HepG2 (cell line): ENCODE data around the gene MRPS18C. TPM values are rescaled to one million over a fixed set of nuclear protein-coding genes. Genes with fewer than 3 reads are reported as not detected.
"Not testable (repeated sequence)": the region's sequence is repeated elsewhere in the genome, so short reads cannot be mapped to it uniquely, and the experiment has no call there.

Experiments
- ATAC-seq: fragments of 200-7000 bp; cut with Tn5 transposase; 3 replicates; pipeline ENCODE4 v1.9.1; 2020; ENCODE audit warnings: mild to moderate bottlenecking, moderate library complexity
- BruUV-seq: library from RNA; stranded (reverse); fragments of 400-500 nt; replicated peaks from 2 replicates; lab custom pipeline; 2021; lab: Mats Ljungman, UMichigan
- CTCF ChIA-PET: fragments of 300-600 bp; formaldehyde crosslinking; extraction: SDS; loops from one replicate; lab custom pipeline; 2021; ENCODE audit warnings: low total read pairs, inconsistent platforms, low intra/inter-chr PET ratio; lab: Yijun Ruan, JAX
- POLR2A ChIA-PET: fragments of 350-600 bp; sonication (Branson Sonifier 250); formaldehyde crosslinking; loops from one replicate; lab custom pipeline; 2020; ENCODE audit warnings: antibody characterized with exemption, inconsistent platforms; lab: Yijun Ruan, JAX
- DNase-seq: peaks from one replicate; pipeline ENCODE4 v3.0.0-alpha.2; 2015; ENCODE audit warnings: low spot score
- FAIRE-seq: peaks from 3 replicates; lab custom pipeline; 2011; peaks lifted over from hg19 to GRCh38; lab: Jason Lieb, UNC
- H2AFZ ChIP-seq: one replicate; pipeline ENCODE4 v1.6.1; 2011; ENCODE audit warnings: low read length, inconsistent platforms
- H3K27ac ChIP-seq: fragments of 300-600 bp; 3 replicates; pipeline ENCODE4 v1.8.0; 2011; ENCODE audit warnings: mixed run types, mild to moderate bottlenecking, mixed read lengths, low read length, inconsistent platforms; ENCODE audit not compliant: insufficient read depth; ENCODE audit errors: extremely low read length
- H3K27me3 ChIP-seq, 2 experiments: fragments of 200-600 bp in 1 of 2; 2 replicates in 1 of 2; 3 replicates in 1 of 2; pipeline versions ENCODE4 v1.6.0 to v1.8.0; 2011; ENCODE audit warnings: low read length in 2 of 2, mild to moderate bottlenecking in 2 of 2, moderate library complexity in 2 of 2, inconsistent platforms in 1 of 2; ENCODE audit not compliant: insufficient read depth in 2 of 2, control insufficient read depth in 1 of 2
- H3K36me3 ChIP-seq, 2 experiments: fragments of 200-600 bp in 1 of 2; replicated peaks in 1 of 2; 2 replicates in 1 of 2; 3 replicates in 1 of 2; pipeline versions ENCODE4 v1.5.1 to v1.8.0; 2011; ENCODE audit warnings: low read length in 2 of 2, inconsistent platforms in 1 of 2; ENCODE audit not compliant: insufficient read depth in 2 of 2, control insufficient read depth in 1 of 2
- H3K4me1 ChIP-seq: 2 replicates; pipeline ENCODE4 v1.5.1; 2012; ENCODE audit warnings: low read length, inconsistent platforms; ENCODE audit not compliant: insufficient read depth
- H3K4me2 ChIP-seq: 2 replicates; pipeline ENCODE4 v1.6.0; 2011; ENCODE audit warnings: low read depth, low read length, inconsistent platforms
- H3K4me3 ChIP-seq, 3 experiments: fragments of 200-600 bp in 1 of 3; sonication (generic), shearing (Covaris generic) in 1 of 3; replicated peaks in 1 of 3; 2 replicates each; pipeline ENCODE4 v1.5.1; 2011 to 2016; ENCODE audit warnings: low read length in 3 of 3, inconsistent platforms in 2 of 3, low read depth in 2 of 3, mild to moderate bottlenecking in 2 of 3, control low read depth in 1 of 3, mixed read lengths in 1 of 3; ENCODE audit not compliant: insufficient read depth in 1 of 3
- H3K79me2 ChIP-seq: one replicate; pipeline ENCODE4 v1.6.1; 2011; ENCODE audit warnings: low read length, inconsistent platforms; ENCODE audit not compliant: insufficient read depth
- H3K9ac ChIP-seq: 2 replicates; pipeline ENCODE4 v1.6.0; 2011; ENCODE audit warnings: mild to moderate bottlenecking, low read depth, low read length, inconsistent platforms; ENCODE audit not compliant: insufficient read depth
- H3K9me3 ChIP-seq: 2 replicates; pipeline ENCODE4 v1.5.1; 2012; ENCODE audit warnings: mild to moderate bottlenecking, low read length
- H4K20me1 ChIP-seq: 2 replicates; pipeline ENCODE4 v1.6.0; 2011; ENCODE audit warnings: inconsistent platforms, mild to moderate bottlenecking, low read length, moderate library complexity; ENCODE audit not compliant: insufficient read depth
- ZBTB49 ChIP-seq: sonication (generic); formaldehyde crosslinking; IDR thresholded peaks from 2 replicates; pipeline ENCODE4 v1.4.0; 2020; ENCODE audit warnings: missing genetic modification reagents, borderline replicate concordance
- WGBS: methylation state at CpG from one replicate; pipeline ENCODE4 v1.1.6; 2017; ENCODE audit warnings: low lambda C conversion rate; 5-methylcytosine and 5-hydroxymethylcytosine counted together
- in situ Hi-C: cut with HindIII; loops from 2 replicates; pipeline ENCODE4 v1.10.0; 2017; ENCODE audit warnings: low pct_unique_long_range_greater_than_20kb; ENCODE audit not compliant: extremely low pct_ligation_motif_present
- intact Hi-C: fragments of 100-400 bp; cut with micrococcal nuclease; formaldehyde crosslinking; loops from one replicate; pipeline ENCODE4 v1.10.0; 2022; ENCODE audit not compliant: unreplicated experiment
- polyA plus RNA-seq, 8 experiments: library from polyadenylated mRNA; depleted of rRNA in 3 of 8; stranded (reverse) in 7 of 8; unstranded in 1 of 8; fragments of >200 nt; fragmentation: Illumina TruSeq in 4 of 8; extraction: Trizol in 4 of 8; gene quantifications; 2 replicates each; pipeline versions ENCODE4 v1.2.1 to v1.2.3, GENCODE V29; 2011 to 2016; ENCODE audit warnings: low read depth in 4 of 8, missing spikeins in 1 of 8, mixed read lengths in 1 of 8; ENCODE audit not compliant: insufficient read depth in 1 of 8
- total RNA-seq, 5 experiments: library from RNA; depleted of rRNA; stranded (reverse); fragments of >200 nt; fragmentation: Illumina TruSeq; extraction: Trizol; gene quantifications; 2 replicates each; pipeline ENCODE4 v1.2.3, GENCODE V29; 2016; ENCODE audit warnings: low read depth in 1 of 5

The MRPS18C gene
- total and polyA plus RNA-seq, 2 of the 13 experiments (the other 11 are each of a cell fraction or from before 2014, with no cell fraction given) = 45.4 to 124 TPM

- WGBS = 3% methylated on average over 1 of the region's 1 CpG
- BruUV-seq = no TSS peak
- H3K4me2 ChIP-seq = no peak overlapping the region
- no peak overlapping the region for H3K4me3 ChIP-seq
- TF ChIP-seq ZBTB49 (CRISPR knock-in tag) = no peak
- TF ChIP-seq, all 625 proteins: peak for 0
- Histone ChIP-seq H3K4me1 (no peaks in the 10 kb centered on the region), H3K9me3 (no peaks in the 10 kb centered on the region), H3K36me3 (no peaks in the 10 kb centered on the region), H2AFZ (no peak overlapping the region), H3K27me3 (peaks cover 0 to 3% of the 10 kb centered on the region in 2 experiments; a peak in 1 of 5 replicates), H4K20me1 (no peaks in the 10 kb centered on the region), H3K27ac (no peak overlapping the region), H3K9ac (no peak overlapping the region), H3K79me2 (no peaks in the 10 kb centered on the region)
- in situ Hi-C loops (no loop called here), intact Hi-C loops (no loop called here)
- POLR2A ChIA-PET = no interaction called here
- CTCF ChIA-PET = no interaction called here
- FAIRE-seq = no peak
- no peak for ATAC-seq
- DNase-seq = no peak
These were observed 42.3 kb downstream of the MRPS18C start for GRCh38 chr4:83498187-83498586.

DNA sequence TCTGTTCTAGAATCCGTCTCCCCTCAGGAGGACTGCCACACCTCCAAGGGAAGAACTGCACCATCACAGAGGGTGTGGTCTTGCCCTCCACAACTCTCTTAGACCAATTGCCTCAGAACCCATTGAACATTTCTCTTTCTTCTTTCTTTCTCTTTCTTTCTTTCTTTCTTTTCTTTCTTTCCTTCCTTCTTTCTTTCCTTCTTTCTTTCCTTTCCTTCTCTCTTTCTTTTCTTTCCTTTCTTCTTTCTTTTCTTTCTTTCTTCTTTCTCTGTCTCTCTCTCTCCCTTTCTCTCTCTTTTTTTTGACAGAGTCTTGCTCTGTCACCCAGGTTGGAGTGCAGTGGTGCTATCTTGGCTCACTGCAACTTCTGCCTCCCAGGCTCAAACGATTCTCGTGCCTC is 45.8 kb downstream of the MRPS18C start:
- CTCF ChIA-PET = not testable (repeated sequence)

More for the DNA sequence above, 45.8 kb downstream of the MRPS18C start:
- H3K79me2 ChIP-seq, H4K20me1 ChIP-seq, H3K27ac ChIP-seq, H3K9ac ChIP-seq, H3K4me2 ChIP-seq, H2AFZ ChIP-seq, H3K27me3 ChIP-seq, intact Hi-C loops, H3K9me3 ChIP-seq, H3K4me3 ChIP-seq, H3K36me3 ChIP-seq, ATAC-seq, DNase-seq, POLR2A ChIA-PET, H3K4me1 ChIP-seq, BruUV-seq, FAIRE-seq, in situ Hi-C loops: not testable (repeated sequence)
- 26% methylated on average over 3 of the region's 3 CpGs for WGBS
